GM23338 (cell line): ENCODE results near the gene MEIG1.

ENCODE experiments used
- ETS1 ChIP-seq: IDR thresholded peaks from 2 replicates; pipeline ENCODE4 v1.6.1; 2016; ENCODE audit warnings: antibody characterized with exemption
- EZH2 ChIP-seq: fragments of 200-600 bp; sonication (generic); IDR thresholded peaks from one replicate; pipeline ENCODE4 v1.8.0; 2017; ENCODE audit warnings: antibody characterized with exemption, mild to moderate bottlenecking, low read depth; ENCODE audit not compliant: unreplicated experiment
- EZH2phosphoT487 ChIP-seq: fragments of 200-600 bp; sonication (generic); IDR thresholded peaks from one replicate; pipeline ENCODE4 v1.8.1; 2018; ENCODE audit warnings: antibody characterized with exemption; ENCODE audit not compliant: unreplicated experiment
- JUNB ChIP-seq: IDR thresholded peaks from one replicate; pipeline ENCODE4 v1.6.1; 2016; ENCODE audit warnings: antibody characterized with exemption; ENCODE audit not compliant: unreplicated experiment
- TF ChIP-seq, protein P1 (sequence below), 2 experiments: fragments of 200-600 bp in 1 of 2; sonication (generic) in 1 of 2; conservative IDR thresholded peaks; 2 replicates each; pipeline versions ENCODE4 v1.5.1 to v1.6.1; 2016 to 2017; ENCODE audit warnings: antibody characterized with exemption in 2 of 2, low read depth in 2 of 2, mild to moderate bottlenecking in 2 of 2, moderate library complexity in 1 of 2

DNA sequence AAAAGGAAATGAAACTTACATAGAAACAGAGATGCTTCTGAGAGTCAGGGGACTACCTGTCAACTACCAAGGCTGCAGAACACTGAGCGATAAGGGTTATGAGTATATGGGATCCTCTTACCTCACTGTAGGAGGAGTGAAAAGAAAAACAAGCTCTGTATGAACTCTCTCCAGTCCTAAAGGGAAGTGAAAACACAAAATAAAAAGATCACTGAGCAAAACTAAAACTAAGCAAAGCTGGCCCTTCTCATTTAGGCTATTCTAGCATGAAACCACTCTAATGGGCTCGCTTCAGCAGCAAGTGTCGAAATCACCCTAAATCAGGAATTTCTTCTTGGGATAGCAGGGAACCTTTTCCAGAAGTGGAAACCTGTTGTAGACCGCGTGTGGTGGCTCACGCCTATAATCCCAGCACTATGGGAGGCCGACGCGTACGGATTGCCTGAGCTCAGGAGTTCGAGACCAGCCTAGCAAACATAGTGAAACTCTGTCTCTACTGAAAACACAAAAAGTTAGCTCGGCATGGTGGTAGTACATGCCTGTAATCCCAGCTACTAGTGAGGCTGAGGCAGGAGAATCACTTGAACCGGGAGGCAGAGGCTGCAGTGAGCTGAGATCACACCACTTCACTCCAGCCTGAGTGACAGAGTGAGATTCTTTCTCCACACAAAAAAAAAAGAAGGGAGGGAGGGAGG lies 32.3 kb upstream of the MEIG1 start:
- TF ChIP-seq, protein P1, sequence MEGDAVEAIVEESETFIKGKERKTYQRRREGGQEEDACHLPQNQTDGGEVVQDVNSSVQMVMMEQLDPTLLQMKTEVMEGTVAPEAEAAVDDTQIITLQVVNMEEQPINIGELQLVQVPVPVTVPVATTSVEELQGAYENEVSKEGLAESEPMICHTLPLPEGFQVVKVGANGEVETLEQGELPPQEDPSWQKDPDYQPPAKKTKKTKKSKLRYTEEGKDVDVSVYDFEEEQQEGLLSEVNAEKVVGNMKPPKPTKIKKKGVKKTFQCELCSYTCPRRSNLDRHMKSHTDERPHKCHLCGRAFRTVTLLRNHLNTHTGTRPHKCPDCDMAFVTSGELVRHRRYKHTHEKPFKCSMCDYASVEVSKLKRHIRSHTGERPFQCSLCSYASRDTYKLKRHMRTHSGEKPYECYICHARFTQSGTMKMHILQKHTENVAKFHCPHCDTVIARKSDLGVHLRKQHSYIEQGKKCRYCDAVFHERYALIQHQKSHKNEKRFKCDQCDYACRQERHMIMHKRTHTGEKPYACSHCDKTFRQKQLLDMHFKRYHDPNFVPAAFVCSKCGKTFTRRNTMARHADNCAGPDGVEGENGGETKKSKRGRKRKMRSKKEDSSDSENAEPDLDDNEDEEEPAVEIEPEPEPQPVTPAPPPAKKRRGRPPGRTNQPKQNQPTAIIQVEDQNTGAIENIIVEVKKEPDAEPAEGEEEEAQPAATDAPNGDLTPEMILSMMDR (conservative IDR thresholded peaks at IDR 0.05; ENCODE audit: low read depth in 2 of 2), result no peak
- TF ChIP-seq JUNB (no peak), EZH2 (no peak), ETS1 (no peak), EZH2phosphoT487 (no peak)
